MM.1S (cell line): ENCODE measurements around the gene ARID5A.

ENCODE experiments used
- EZH2 ChIP-seq: fragments of 300-600 bp; sonication (generic); optimal IDR thresholded peaks from 2 replicates; pipeline ENCODE3; 2017; ENCODE audit warnings: low read depth, mild to moderate bottlenecking, antibody characterized with exemption, low read length, mixed read lengths
- EZH2phosphoT487 ChIP-seq: fragments of 300-600 bp; sonication (generic); IDR thresholded peaks from 2 replicates; pipeline ENCODE4 v1.6.1; 2018; ENCODE audit warnings: antibody characterized with exemption, low read length

DNA sequence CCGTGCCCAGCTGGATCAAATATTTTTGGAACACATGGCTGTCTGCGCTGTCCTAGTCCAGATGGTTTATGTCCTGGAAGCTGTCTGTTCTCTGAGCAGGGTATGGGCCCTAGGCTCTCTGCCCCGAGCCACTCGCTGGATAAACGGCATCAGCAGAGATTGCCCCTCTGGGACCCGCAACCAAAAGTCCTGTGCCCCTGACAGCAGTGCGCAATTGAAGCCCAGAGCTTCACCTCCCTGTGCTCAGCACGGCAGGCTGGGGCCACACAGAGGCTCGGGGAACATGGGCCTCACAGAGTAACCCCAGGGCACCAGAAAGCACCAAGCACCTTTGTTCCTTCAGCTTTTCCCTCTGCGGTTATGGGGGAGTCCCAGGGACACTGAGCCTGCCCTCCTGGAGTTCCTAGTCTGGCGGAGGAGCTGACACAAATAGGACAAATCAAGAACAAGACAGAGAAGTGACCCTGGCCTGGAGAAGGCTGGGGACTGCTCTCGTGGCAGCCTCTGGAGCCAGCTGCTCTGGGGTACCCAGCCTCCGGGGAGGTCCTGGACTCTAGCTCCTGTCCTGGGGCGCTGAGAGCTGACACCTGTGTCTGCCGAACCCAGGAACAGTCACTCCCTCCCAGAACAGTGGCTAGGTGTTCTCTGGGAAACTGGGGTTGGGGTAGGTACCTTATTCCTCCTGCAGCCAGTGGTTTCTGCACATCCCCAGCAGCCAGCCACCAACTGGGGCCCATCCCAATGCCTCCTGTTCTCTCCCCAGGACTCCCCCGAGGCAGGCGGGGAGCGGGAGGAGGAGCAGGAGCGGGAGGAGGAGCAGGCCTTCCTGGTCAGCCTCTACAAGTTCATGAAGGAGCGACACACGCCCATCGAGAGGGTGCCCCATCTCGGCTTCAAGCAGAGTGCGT is 12.3 kb downstream of the ARID5A start:
- no peak for TF ChIP-seq EZH2
- no peak for TF ChIP-seq EZH2phosphoT487
